Nucleus accumbens (tissue), 56 donors: ENCODE measurements around the gene TCF12.
"Not testable (repeated sequence)": the region's sequence is repeated elsewhere in the genome, so short reads cannot be mapped to it uniquely, and the experiment has no call there.

ENCODE experiments used
- DNase-seq, 56 donors: peaks; one replicate each; lab custom pipeline; 2025; lab: John Stamatoyannopoulos, UW

TCF12 gene

GRCh38 chr15:57118013-57118799, 199.8 kb downstream of the TCF12 start:
- peak in 2 of 56 donors; percentile 18 to 38 for DNase-seq

- no peak for DNase-seq
Observed at GRCh38 chr15:57122080-57122840, 203.8 kb downstream of the TCF12 start.

GRCh38 chr15:57124036-57124435, 205.6 kb downstream of the TCF12 start:
- no peak for DNase-seq

GRCh38 chr15:57129064-57129463, 210.6 kb downstream of the TCF12 start:
- DNase-seq: no peak

GRCh38 chr15:57130956-57131355, 212.5 kb downstream of the TCF12 start:
- no peak for DNase-seq

GRCh38 chr15:57133127-57133968, 214.9 kb downstream of the TCF12 start:
- DNase-seq: peak in 31 of 56 donors; percentile 12 to 65 (median 26)

- DNase-seq: no peak
Observed at GRCh38 chr15:57134071-57134605, 215.7 kb downstream of the TCF12 start.

GRCh38 chr15:57134851-57135250, 216.4 kb downstream of the TCF12 start:
- no peak for DNase-seq

- no peak for DNase-seq
Observed at GRCh38 chr15:57135800-57136199, 217.4 kb downstream of the TCF12 start.

- peak in 12 of 56 donors; percentile 4 to 62 (median 18) for DNase-seq
Observed at GRCh38 chr15:57138349-57138788, 219.9 kb downstream of the TCF12 start.

GRCh38 chr15:57143511-57144078, 225.2 kb downstream of the TCF12 start:
- DNase-seq: no peak

- no peak for DNase-seq
Observed at GRCh38 chr15:57144448-57144847, 226.0 kb downstream of the TCF12 start.

- peak in 2 of 56 donors; percentile 11 to 16 for DNase-seq
Observed at GRCh38 chr15:57146506-57147201, 228.2 kb downstream of the TCF12 start.

GRCh38 chr15:57147621-57148020, 229.2 kb downstream of the TCF12 start:
- no peak for DNase-seq

GRCh38 chr15:57148262-57148661, 229.8 kb downstream of the TCF12 start:
- no peak for DNase-seq

- DNase-seq: no peak
Observed at GRCh38 chr15:57149196-57149595, 230.8 kb downstream of the TCF12 start.

- no peak for DNase-seq
Observed at GRCh38 chr15:57150066-57150865, 231.8 kb downstream of the TCF12 start.

GRCh38 chr15:57150866-57151203, 232.4 kb downstream of the TCF12 start:
- not testable (repeated sequence) for DNase-seq

GRCh38 chr15:57152133-57152532, 233.7 kb downstream of the TCF12 start:
- DNase-seq: no peak
